H9 (cell line): Measurements from ENCODE around the gene DMAC2L. TPM values are rescaled to one million over a fixed set of nuclear protein-coding genes. Genes with fewer than 3 reads are reported as not detected.
"Not testable (repeated sequence)": the region's sequence is repeated elsewhere in the genome, so short reads cannot be mapped to it uniquely, and the experiment has no call there.

Experiments
- DNase-seq: peaks from one replicate; pipeline ENCODE4 v3.0.0-alpha.2; 2017
- H2AFZ ChIP-seq: one replicate; pipeline ENCODE4 v1.6.1; 2013; ENCODE audit warnings: mild to moderate bottlenecking, low read length, control low read depth, moderate library complexity
- H2AK5ac ChIP-seq: 2 replicates; pipeline ENCODE4 v1.6.1; 2013; ENCODE audit warnings: low read length, control low read depth, mixed read lengths; ENCODE audit not compliant: insufficient read length
- H2BK120ac ChIP-seq: one replicate; pipeline ENCODE4 v1.6.1; 2013; ENCODE audit warnings: low read depth, mild to moderate bottlenecking, low read length, control low read depth, inconsistent platforms; ENCODE audit not compliant: poor library complexity, severe bottlenecking
- H2BK12ac ChIP-seq: 2 replicates; pipeline ENCODE4 v1.6.1; 2013; ENCODE audit warnings: low read length, control low read depth, mixed read lengths, low read depth; ENCODE audit not compliant: insufficient read length
- H2BK15ac ChIP-seq: 2 replicates; pipeline ENCODE4 v1.6.1; 2013; ENCODE audit warnings: low read depth, low read length, control low read depth
- H2BK20ac ChIP-seq: one replicate; pipeline ENCODE4 v1.6.1; 2013; ENCODE audit warnings: low read depth, mild to moderate bottlenecking, low read length, control low read depth, inconsistent platforms; ENCODE audit not compliant: poor library complexity, severe bottlenecking
- H2BK5ac ChIP-seq: 2 replicates; pipeline ENCODE4 v1.6.1; 2013; ENCODE audit warnings: low read length, control low read depth, mixed read lengths; ENCODE audit not compliant: insufficient read length
- H3K14ac ChIP-seq: 2 replicates; pipeline ENCODE4 v1.6.1; 2013; ENCODE audit warnings: low read length, control low read depth; ENCODE audit not compliant: insufficient read depth
- H3K18ac ChIP-seq: 2 replicates; pipeline ENCODE4 v1.6.1; 2013; ENCODE audit warnings: low read depth, mild to moderate bottlenecking, mixed read lengths, low read length, control low read depth; ENCODE audit not compliant: insufficient read length
- H3K23ac ChIP-seq: 2 replicates; pipeline ENCODE4 v1.6.1; 2013; ENCODE audit warnings: low read length, control low read depth, mixed read lengths, low read depth; ENCODE audit not compliant: insufficient read length
- H3K23me2 ChIP-seq: 2 replicates; pipeline ENCODE4 v1.6.1; 2013; ENCODE audit warnings: low read depth, mild to moderate bottlenecking, mixed read lengths, low read length, control low read depth; ENCODE audit not compliant: insufficient read length, poor library complexity, severe bottlenecking
- H3K27ac ChIP-seq: 2 replicates; pipeline ENCODE4 v1.5.1; 2013; ENCODE audit warnings: low read length, control low read depth, mixed read lengths, low read depth; ENCODE audit not compliant: insufficient read length
- H3K27me3 ChIP-seq: 2 replicates; pipeline ENCODE4 v1.6.1; 2013; ENCODE audit warnings: low read length, control low read depth, inconsistent platforms; ENCODE audit not compliant: insufficient read depth
- H3K4ac ChIP-seq: 2 replicates; pipeline ENCODE4 v1.6.1; 2013; ENCODE audit warnings: low read depth, mild to moderate bottlenecking, control low read depth, inconsistent platforms, low read length, moderate library complexity
- H3K4me1 ChIP-seq: 2 replicates; pipeline ENCODE4 v1.6.1; 2013; ENCODE audit warnings: low read length, control low read depth, inconsistent platforms; ENCODE audit not compliant: insufficient read depth
- H3K4me2 ChIP-seq: 2 replicates; pipeline ENCODE4 v1.6.1; 2013; ENCODE audit warnings: low read length, control low read depth, mixed read lengths; ENCODE audit not compliant: insufficient read length, insufficient read depth
- H3K56ac ChIP-seq: 2 replicates; pipeline ENCODE4 v1.6.1; 2013; ENCODE audit warnings: low read depth, mild to moderate bottlenecking, mixed read lengths, low read length, control low read depth; ENCODE audit not compliant: insufficient read length
- H3K79me1 ChIP-seq: 2 replicates; pipeline ENCODE4 v1.6.1; 2013; ENCODE audit warnings: low read depth, mild to moderate bottlenecking, moderate library complexity, low read length, control low read depth, inconsistent platforms; ENCODE audit not compliant: insufficient read depth, poor library complexity, severe bottlenecking
- H3K79me2 ChIP-seq: 2 replicates; pipeline ENCODE4 v1.6.1; 2013; ENCODE audit warnings: low read length, control low read depth, inconsistent platforms; ENCODE audit not compliant: insufficient read depth
- H3K9ac ChIP-seq: 2 replicates; pipeline ENCODE4 v1.6.1; 2013; ENCODE audit warnings: low read length, control low read depth, mixed read lengths; ENCODE audit not compliant: insufficient read length; ENCODE audit errors: extremely low read depth
- H3K9me3 ChIP-seq: one replicate; pipeline ENCODE4 v1.6.1; 2013; ENCODE audit warnings: low read depth, low read length, inconsistent platforms; ENCODE audit not compliant: control insufficient read depth
- H3T11ph ChIP-seq: one replicate; pipeline ENCODE4 v1.6.1; 2013; ENCODE audit warnings: mild to moderate bottlenecking, low read length, control low read depth, inconsistent platforms
- H4K20me1 ChIP-seq: one replicate; pipeline ENCODE4 v1.6.1; 2013; ENCODE audit not compliant: control insufficient read depth, insufficient read length, insufficient read depth
- H4K5ac ChIP-seq: 2 replicates; pipeline ENCODE4 v1.6.1; 2013; ENCODE audit warnings: low read depth, mild to moderate bottlenecking, mixed read lengths, low read length, control low read depth; ENCODE audit not compliant: insufficient read length
- H4K8ac ChIP-seq: replicated peaks from 2 replicates; pipeline ENCODE4 v1.6.1; 2013; ENCODE audit warnings: low read length, control low read depth, mixed read lengths, low read depth; ENCODE audit not compliant: insufficient read length
- H4K91ac ChIP-seq: 2 replicates; pipeline ENCODE4 v1.6.1; 2013; ENCODE audit warnings: low read depth, mild to moderate bottlenecking, moderate library complexity, mixed read lengths, low read length, control low read depth; ENCODE audit not compliant: insufficient read length
- H3K27ac Mint-ChIP-seq, 3 experiments: 2 replicates in 2 of 3; 3 replicates in 1 of 3; pipeline ENCODE4 v1.8.0; 2020 to 2021; ENCODE audit warnings: mixed read lengths in 3 of 3, mild to moderate bottlenecking in 1 of 3, moderate library complexity in 1 of 3
- H3K27me3 Mint-ChIP-seq: 2 replicates; pipeline ENCODE4 v1.8.0; 2021; ENCODE audit warnings: low read depth, mild to moderate bottlenecking, moderate library complexity, mixed read lengths
- H3K36me3 Mint-ChIP-seq, 3 experiments: 2 replicates in 2 of 3; 3 replicates in 1 of 3; pipeline ENCODE4 v1.8.0; 2020 to 2021; ENCODE audit warnings: low read depth in 3 of 3, mixed read lengths in 3 of 3; ENCODE audit not compliant: insufficient read depth in 1 of 3
- H3K4me1 Mint-ChIP-seq, 2 experiments: 2 replicates each; pipeline ENCODE4 v1.8.0; 2020; ENCODE audit warnings: mixed read lengths in 2 of 2
- H3K4me3 Mint-ChIP-seq, 2 experiments: 2 replicates in 1 of 2; 3 replicates in 1 of 2; pipeline ENCODE4 v1.8.0; 2020 to 2021; ENCODE audit warnings: mild to moderate bottlenecking in 2 of 2, mixed read lengths in 2 of 2, moderate library complexity in 1 of 2
- H3K9me3 Mint-ChIP-seq, 2 experiments: 2 replicates in 1 of 2; 3 replicates in 1 of 2; pipeline ENCODE4 v1.8.0; 2020; ENCODE audit warnings: mild to moderate bottlenecking in 2 of 2, mixed read lengths in 2 of 2, moderate library complexity in 1 of 2
- WGBS: extraction: QIAGEN DNeasy Blood & Tissue Kit; methylation state at CpG from one replicate; pipeline ENCODE4 v1.1.7; 2013; ENCODE audit warnings: missing lambda C conversion rate, low lambda C conversion rate, mixed read lengths; ENCODE audit not compliant: insufficient read length; ENCODE audit errors: extremely low coverage; 5-methylcytosine and 5-hydroxymethylcytosine counted together
- total RNA-seq: library from RNA; stranded (reverse); gene quantifications from 2 replicates; pipeline ENCODE4 v1.2.1, GENCODE V29; 2021
- TF ChIP-seq, protein P1 (sequence below): fragments of 200-600 bp; sonication (generic); conservative IDR thresholded peaks from 3 replicates; pipeline ENCODE4 v1.8.0; 2021; ENCODE audit warnings: antibody characterized with exemption, mild to moderate bottlenecking

The DMAC2L gene
- total RNA-seq, 1 experiment from 2014 or later: 22.4 TPM

DNA sequence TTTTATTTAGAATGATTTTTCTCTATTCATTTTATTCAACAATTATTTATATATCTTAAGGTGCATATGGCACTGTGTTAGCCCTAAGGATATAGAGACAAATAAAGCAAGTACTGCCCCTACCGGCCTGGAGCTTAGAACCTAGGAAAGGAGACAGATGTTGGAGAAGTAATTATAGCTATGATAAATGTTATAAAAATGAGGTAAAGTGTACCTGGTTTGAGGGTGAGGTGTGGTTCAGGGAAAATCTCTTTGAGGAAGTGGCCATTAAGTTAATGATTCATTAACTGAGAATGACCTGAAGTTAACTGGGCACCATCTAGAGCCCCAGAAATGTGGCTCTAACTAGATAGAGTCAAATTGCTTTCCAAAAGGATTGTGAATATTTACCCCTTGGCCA lies 52.7 kb downstream of the DMAC2L start:
- H3K27ac ChIP-seq: no peak overlapping the region
- DNase-seq: no peak

DNA sequence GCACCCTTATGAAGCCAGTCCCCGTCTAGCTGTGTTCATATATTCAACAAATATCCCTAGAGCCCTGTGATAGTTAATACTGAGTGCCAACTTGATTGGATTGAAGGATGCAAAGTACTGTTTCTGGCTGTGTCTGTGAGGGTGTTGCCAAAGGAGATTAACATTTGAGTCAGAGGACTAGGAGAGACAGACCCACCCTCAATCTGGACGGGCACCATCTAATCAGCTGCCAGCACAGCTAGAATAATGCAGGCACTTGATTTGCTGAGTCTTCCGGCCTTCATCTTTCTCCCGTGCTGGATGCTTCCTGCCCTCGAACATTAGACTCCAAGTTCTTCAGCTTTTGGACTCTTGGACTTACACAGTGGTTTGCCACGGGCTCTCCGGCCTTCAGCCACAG lies 53.4 kb downstream of the DMAC2L start:
- H3K9me3 Mint-ChIP-seq, H3K36me3 Mint-ChIP-seq: not testable (repeated sequence)
- no CpG with 5 or more reads among the region's 7 CpGs for WGBS

More for the DNA sequence above, 52.7 kb downstream of the DMAC2L start:
- Histone ChIP-seq H2BK120ac (no peak overlapping the region), H4K20me1 (no peaks in the 10 kb centered on the region), H2BK5ac (no peak overlapping the region), H3K9ac (no peak overlapping the region), H2BK15ac (no peak overlapping the region), H3K79me2 (no peaks in the 10 kb centered on the region), H4K5ac (no peak overlapping the region), H2AK5ac (no peak overlapping the region), H2BK12ac (no peak overlapping the region), H4K8ac (no peak overlapping the region), H3K4me2 (no peak overlapping the region), H3K56ac (no peak overlapping the region), H2BK20ac (no peak overlapping the region), H3K79me1 (no peaks in the 10 kb centered on the region), H3K4ac (no peak overlapping the region), H3K9me3 (no peaks in the 10 kb centered on the region), H3K18ac (no peak overlapping the region), H3K23ac (no peak overlapping the region), H3K23me2 (no peaks in the 10 kb centered on the region), H3T11ph (no peak overlapping the region), H2AFZ (no peak overlapping the region), H4K91ac (no peak overlapping the region), H3K27me3 (no peaks in the 10 kb centered on the region), H3K4me1 (no peaks in the 10 kb centered on the region), H3K14ac (no peak overlapping the region)
- Mint-ChIP-seq H3K27me3 (no peaks in the 10 kb centered on the region), H3K9me3 (no peaks in the 10 kb centered on the region; a peak in 1 of 5 replicates), H3K4me1 (no peaks in the 10 kb centered on the region), H3K4me3 (no peak overlapping the region), H3K27ac (no peak overlapping the region), H3K36me3 (no peaks in the 10 kb centered on the region)
- no CpG with 5 or more reads among the region's 1 CpG for WGBS
- TF ChIP-seq, protein P1, sequence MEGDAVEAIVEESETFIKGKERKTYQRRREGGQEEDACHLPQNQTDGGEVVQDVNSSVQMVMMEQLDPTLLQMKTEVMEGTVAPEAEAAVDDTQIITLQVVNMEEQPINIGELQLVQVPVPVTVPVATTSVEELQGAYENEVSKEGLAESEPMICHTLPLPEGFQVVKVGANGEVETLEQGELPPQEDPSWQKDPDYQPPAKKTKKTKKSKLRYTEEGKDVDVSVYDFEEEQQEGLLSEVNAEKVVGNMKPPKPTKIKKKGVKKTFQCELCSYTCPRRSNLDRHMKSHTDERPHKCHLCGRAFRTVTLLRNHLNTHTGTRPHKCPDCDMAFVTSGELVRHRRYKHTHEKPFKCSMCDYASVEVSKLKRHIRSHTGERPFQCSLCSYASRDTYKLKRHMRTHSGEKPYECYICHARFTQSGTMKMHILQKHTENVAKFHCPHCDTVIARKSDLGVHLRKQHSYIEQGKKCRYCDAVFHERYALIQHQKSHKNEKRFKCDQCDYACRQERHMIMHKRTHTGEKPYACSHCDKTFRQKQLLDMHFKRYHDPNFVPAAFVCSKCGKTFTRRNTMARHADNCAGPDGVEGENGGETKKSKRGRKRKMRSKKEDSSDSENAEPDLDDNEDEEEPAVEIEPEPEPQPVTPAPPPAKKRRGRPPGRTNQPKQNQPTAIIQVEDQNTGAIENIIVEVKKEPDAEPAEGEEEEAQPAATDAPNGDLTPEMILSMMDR: no peak

More for the DNA sequence above, 53.4 kb downstream of the DMAC2L start:
- H3K56ac ChIP-seq, H2AFZ ChIP-seq, H3K18ac ChIP-seq, H4K5ac ChIP-seq, H2AK5ac ChIP-seq, DNase-seq, H3K9ac ChIP-seq, H3K23me2 ChIP-seq, H3K79me1 ChIP-seq, H3K4ac ChIP-seq, H3K23ac ChIP-seq, H3K4me2 ChIP-seq, H3K27ac Mint-ChIP-seq, H3K79me2 ChIP-seq, H3K14ac ChIP-seq, H2BK20ac ChIP-seq, H3T11ph ChIP-seq, H2BK120ac ChIP-seq, H2BK5ac ChIP-seq, H2BK12ac ChIP-seq, H3K27me3 ChIP-seq, H2BK15ac ChIP-seq, H4K20me1 ChIP-seq, H3K9me3 ChIP-seq, H3K27me3 Mint-ChIP-seq, H3K4me3 Mint-ChIP-seq, H3K4me1 ChIP-seq, H3K4me1 Mint-ChIP-seq, H3K27ac ChIP-seq, H4K8ac ChIP-seq, H4K91ac ChIP-seq: not testable (repeated sequence)
